Neural crest cell (in vitro differentiated cells): Measurements from ENCODE around the gene FARP1. TPM values are rescaled to one million over a fixed set of nuclear protein-coding genes. Genes with fewer than 3 reads are reported as not detected.
A peak's percentile ranks its signal among the peaks of the same experiment; 100 is the strongest.

ENCODE experiments used
- DNase-seq: peaks from one replicate; pipeline ENCODE4 v3.0.0; 2021; ENCODE audit warnings: low read depth, mixed read lengths, low spot score
- H3K27ac Mint-ChIP-seq: one replicate; pipeline ENCODE4 v1.8.0; 2021; ENCODE audit warnings: mild to moderate bottlenecking, mixed read lengths; ENCODE audit not compliant: unreplicated experiment
- H3K27me3 Mint-ChIP-seq: 2 replicates; pipeline ENCODE4 v1.8.0; 2021; ENCODE audit warnings: low read depth, mild to moderate bottlenecking, mixed read lengths
- H3K36me3 Mint-ChIP-seq: 2 replicates; pipeline ENCODE4 v1.8.0; 2021; ENCODE audit warnings: low read depth, mild to moderate bottlenecking, mixed read lengths
- H3K4me1 Mint-ChIP-seq: 2 replicates; pipeline ENCODE4 v1.8.0; 2021; ENCODE audit warnings: mixed read lengths
- H3K4me3 Mint-ChIP-seq: one replicate; pipeline ENCODE4 v1.8.0; 2021; ENCODE audit warnings: mild to moderate bottlenecking, mixed read lengths
- H3K9me3 Mint-ChIP-seq: 2 replicates; pipeline ENCODE4 v1.8.0; 2021; ENCODE audit warnings: mixed read lengths
- total RNA-seq: library from RNA; stranded (reverse); gene quantifications from 2 replicates; pipeline ENCODE4 v1.2.1, GENCODE V29; 2021
- TF ChIP-seq, protein P1 (sequence below): fragments of 200-600 bp; sonication (generic); conservative IDR thresholded peaks from 2 replicates; pipeline ENCODE4 v1.5.0; 2021; ENCODE audit warnings: antibody characterized with exemption, mild to moderate bottlenecking

The FARP1 gene
- total RNA-seq, 1 donor from 2014 or later = 138 TPM

DNA sequence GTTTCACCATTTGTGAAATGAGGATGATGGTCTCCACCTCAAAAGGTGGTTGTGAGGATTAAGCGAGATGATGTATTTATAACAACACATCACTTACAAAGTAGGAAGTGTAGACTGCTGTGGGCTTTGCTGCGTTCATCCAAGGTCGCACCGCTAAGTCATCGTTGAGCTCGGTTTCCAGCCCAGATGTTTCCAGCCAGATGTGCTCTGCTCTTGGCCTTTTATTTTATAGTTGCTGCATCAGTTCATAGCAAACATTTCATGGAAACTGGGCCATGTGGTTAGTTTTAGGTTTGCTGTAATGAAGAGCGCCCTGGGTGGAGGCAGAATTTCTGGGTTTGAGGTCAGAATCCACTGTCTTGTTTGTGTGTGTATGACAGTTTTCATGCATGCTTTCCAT, 110.6 kb downstream of the FARP1 start:
- H3K36me3 Mint-ChIP-seq = peaks cover 2% of the 10 kb centered on the region
- no peaks in the 10 kb centered on the region for H3K27me3 Mint-ChIP-seq
- no peak for DNase-seq
- peaks cover 46% of the 10 kb centered on the region for H3K4me1 Mint-ChIP-seq
- no peaks in the 10 kb centered on the region for H3K9me3 Mint-ChIP-seq
- TF ChIP-seq, protein P1, sequence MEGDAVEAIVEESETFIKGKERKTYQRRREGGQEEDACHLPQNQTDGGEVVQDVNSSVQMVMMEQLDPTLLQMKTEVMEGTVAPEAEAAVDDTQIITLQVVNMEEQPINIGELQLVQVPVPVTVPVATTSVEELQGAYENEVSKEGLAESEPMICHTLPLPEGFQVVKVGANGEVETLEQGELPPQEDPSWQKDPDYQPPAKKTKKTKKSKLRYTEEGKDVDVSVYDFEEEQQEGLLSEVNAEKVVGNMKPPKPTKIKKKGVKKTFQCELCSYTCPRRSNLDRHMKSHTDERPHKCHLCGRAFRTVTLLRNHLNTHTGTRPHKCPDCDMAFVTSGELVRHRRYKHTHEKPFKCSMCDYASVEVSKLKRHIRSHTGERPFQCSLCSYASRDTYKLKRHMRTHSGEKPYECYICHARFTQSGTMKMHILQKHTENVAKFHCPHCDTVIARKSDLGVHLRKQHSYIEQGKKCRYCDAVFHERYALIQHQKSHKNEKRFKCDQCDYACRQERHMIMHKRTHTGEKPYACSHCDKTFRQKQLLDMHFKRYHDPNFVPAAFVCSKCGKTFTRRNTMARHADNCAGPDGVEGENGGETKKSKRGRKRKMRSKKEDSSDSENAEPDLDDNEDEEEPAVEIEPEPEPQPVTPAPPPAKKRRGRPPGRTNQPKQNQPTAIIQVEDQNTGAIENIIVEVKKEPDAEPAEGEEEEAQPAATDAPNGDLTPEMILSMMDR = no peak
- no peak overlapping the region for H3K4me3 Mint-ChIP-seq
- peak overlapping the region; percentile 13 for H3K27ac Mint-ChIP-seq

GRCh38 chr13:98254513-98254912, 111.6 kb downstream of the FARP1 start:
- H3K9me3 Mint-ChIP-seq = no peaks in the 10 kb centered on the region
- H3K27me3 Mint-ChIP-seq = no peaks in the 10 kb centered on the region
- no peak overlapping the region for H3K4me3 Mint-ChIP-seq
- no peak for DNase-seq
- H3K36me3 Mint-ChIP-seq = peaks cover 2% of the 10 kb centered on the region
- no peak overlapping the region for H3K27ac Mint-ChIP-seq
- TF ChIP-seq, protein P1 = no peak
- peaks cover 49% of the 10 kb centered on the region for H3K4me1 Mint-ChIP-seq

- no peak for DNase-seq
- Mint-ChIP-seq H3K36me3 (peaks cover 2% of the 10 kb centered on the region), H3K4me1 (peaks cover 67% of the 10 kb centered on the region), H3K4me3 (no peak overlapping the region), H3K27ac (no peak overlapping the region), H3K9me3 (no peaks in the 10 kb centered on the region), H3K27me3 (no peaks in the 10 kb centered on the region)
- TF ChIP-seq, protein P1 = no peak
Observed at GRCh38 chr13:98258226-98258625, 115.3 kb downstream of the FARP1 start.

- Mint-ChIP-seq H3K4me1 (peaks cover 52% of the 10 kb centered on the region), H3K27me3 (no peaks in the 10 kb centered on the region), H3K9me3 (no peaks in the 10 kb centered on the region), H3K27ac (peak overlapping the region; percentile 45), H3K36me3 (peaks cover 5% of the 10 kb centered on the region), H3K4me3 (no peak overlapping the region)
- DNase-seq = no peak
- TF ChIP-seq, protein P1 = no peak
Observed at GRCh38 chr13:98260357-98261164, 117.7 kb downstream of the FARP1 start.

GRCh38 chr13:98261165-98261702, 118.3 kb downstream of the FARP1 start:
- H3K27ac Mint-ChIP-seq = no peak overlapping the region
- H3K4me3 Mint-ChIP-seq = no peak overlapping the region
- DNase-seq = no peak
- no peaks in the 10 kb centered on the region for H3K9me3 Mint-ChIP-seq
- TF ChIP-seq, protein P1 = no peak
- peaks cover 52% of the 10 kb centered on the region for H3K4me1 Mint-ChIP-seq
- peaks cover 2% of the 10 kb centered on the region for H3K36me3 Mint-ChIP-seq
- H3K27me3 Mint-ChIP-seq = no peaks in the 10 kb centered on the region
